G401.6 (cell line): Measurements from ENCODE around the gene TCP11L2.
"Not testable (repeated sequence)": the region's sequence is repeated elsewhere in the genome, so short reads cannot be mapped to it uniquely, and the experiment has no call there.

Source experiments
- FAIRE-seq: peaks from 2 replicates; lab custom pipeline; 2012; peaks lifted over from hg19 to GRCh38; lab: Jason Lieb, UNC

Gene TCP11L2

GRCh38 chr12:106343214-106343528 is 40.6 kb downstream of the TCP11L2 start:
- FAIRE-seq = no peak

GRCh38 chr12:106344131-106344530 is 41.6 kb downstream of the TCP11L2 start:
- no peak for FAIRE-seq

GRCh38 chr12:106345746-106346145 is 43.2 kb downstream of the TCP11L2 start:
- peak; percentile 13 for FAIRE-seq

DNA sequence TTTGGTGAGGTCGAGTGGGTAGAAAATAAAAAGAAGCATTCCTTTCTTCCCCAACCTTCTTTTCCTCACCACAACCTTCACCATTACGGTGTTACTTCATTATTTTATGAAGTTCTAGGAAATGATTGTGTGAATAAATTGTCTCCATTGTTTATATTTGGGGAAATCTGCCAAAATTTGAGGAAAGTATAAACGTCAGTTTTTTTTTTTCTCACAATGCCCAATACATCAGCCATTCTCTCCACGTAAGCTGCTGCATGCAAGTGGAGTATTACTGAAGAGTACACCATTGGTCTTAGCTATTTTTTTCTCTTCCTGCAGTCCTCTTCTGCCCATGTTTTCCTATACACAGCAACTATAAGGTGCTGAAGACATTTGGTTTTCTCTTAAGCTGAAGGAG is 45.9 kb downstream of the TCP11L2 start:
- FAIRE-seq = no peak

DNA sequence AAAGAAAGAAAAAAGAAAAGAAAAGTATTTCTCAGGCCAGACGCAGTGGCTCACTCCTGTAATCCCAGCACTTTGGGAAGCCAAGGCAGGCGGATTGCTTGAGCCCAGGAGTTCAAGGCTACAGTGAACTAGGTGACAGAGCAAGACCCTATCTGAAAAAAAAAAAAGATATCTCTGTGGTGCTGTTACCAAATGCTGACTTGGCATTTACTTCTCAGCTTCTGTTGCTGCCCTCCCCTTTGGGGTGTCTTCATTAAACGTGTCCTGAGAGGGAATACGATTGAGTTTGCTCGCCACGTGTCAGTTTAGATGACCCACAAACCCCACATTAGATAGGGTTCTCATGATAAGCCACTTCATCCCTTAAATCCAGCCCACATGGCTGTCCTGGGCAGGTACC is 50.6 kb downstream of the TCP11L2 start:
- FAIRE-seq = no peak

DNA sequence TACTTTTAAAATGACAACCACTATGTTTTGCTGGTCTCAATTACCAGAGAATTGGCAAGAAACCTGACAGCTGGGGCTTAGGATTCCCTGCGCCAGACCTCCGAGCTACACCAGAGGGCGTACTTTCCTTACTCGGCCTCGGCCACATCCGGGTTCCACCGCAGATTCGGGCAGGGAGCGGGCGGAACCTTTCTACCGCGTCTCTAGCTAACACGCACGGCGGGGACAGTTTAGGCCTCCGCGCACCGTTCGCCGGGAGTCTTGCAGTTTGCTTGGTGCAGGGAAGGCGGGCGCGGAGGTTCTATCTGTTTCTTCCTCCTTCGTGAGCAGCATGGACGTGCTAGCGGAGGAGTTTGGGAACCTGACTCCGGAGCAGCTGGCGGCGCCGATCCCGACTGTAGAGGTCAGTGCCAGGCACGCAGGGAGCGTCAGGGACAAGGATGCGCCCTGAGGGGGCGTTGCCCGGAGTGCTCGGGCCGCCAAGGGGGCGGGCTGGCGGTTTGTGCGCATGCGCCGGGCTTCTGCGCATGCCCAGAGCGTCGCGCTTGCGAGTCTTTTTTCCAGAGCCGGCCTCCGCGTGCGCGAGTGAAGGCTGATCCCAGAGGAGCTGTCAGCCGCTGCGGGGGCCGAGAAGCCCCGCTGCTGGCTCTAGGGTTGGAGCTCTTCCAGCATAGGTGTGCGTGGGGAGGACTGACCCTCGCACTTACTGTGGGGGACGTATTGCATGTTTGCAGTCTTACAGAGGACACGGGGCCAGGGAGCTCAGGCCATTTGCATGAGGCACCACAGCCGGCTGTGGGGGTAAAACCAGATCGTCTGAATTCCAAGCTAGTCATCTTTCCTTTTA is 55.2 kb downstream of the TCP11L2 start, which contains the start of gene POLR3B:
POLR3B (plus strand) TSS at position 200 of the 847 bp plus-strand sequence; CDS start at position 332, 132 bp downstream.
- FAIRE-seq = peak; percentile 89

- FAIRE-seq = no peak
Measured at GRCh38 chr12:106358396-106359241, 56.1 kb downstream of the TCP11L2 start.

DNA sequence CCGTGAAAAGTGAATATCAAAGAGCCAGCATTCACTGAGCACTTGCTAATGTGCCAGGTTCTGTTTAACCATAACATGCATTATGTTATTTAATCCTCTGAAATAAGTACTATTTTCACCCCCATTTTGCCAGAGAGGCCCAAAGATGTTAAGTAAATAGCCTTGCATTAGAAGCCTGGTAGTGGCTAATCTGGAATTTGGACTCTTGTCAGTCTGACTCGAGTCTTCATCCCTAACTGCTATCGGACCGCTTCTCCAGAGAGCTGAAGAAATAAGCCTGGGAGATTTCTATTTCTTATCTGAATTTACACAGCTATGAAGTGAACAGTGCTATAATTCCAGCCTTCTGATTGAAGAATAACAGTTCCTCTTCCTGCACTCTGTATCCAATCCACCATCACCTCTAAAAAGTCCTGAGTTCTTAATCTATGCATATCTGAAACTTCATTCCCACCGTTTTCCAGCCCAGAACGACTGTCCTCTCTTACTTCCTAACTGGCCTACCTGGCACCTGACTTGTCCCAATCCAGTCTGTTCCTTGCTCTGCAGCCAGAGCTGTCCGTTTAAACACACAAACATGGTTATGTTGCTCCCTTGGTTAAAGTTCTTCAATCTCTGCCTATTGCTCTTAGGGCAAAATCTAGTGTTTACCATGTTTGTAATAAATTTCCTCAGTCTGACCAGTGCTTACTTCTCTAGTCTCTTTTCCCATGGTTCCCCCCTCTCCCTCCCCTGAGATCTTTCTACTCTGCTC is 57.3 kb downstream of the TCP11L2 start:
- no peak for FAIRE-seq

DNA sequence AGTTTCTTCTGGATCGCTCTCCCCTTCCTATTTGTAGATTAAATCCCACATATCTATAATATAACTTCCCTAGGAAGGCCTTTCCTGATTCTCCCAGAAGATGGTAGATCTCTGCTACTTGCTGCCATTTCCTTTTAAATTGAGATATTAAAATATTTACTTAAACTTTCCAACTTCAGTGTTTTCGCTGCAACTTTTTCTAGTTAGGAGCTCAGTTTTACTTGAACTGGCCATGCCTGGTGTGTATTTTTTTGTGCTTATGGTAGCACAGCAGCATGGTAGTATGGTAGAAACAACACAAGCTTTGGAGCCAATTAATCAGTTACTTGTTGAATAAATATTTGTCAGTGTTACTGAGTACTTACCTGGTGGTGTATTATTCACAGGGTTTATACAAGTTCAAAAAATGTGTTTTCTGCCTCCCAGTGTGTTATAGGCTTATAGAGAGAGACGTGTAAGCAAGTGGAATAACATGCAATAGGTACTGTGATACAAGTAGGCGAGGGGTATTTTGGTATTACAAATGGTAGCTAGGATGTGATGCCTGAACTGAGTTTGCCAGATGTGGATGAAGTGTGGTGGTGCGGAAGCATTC is 58.0 kb downstream of the TCP11L2 start:
- no peak for FAIRE-seq

DNA sequence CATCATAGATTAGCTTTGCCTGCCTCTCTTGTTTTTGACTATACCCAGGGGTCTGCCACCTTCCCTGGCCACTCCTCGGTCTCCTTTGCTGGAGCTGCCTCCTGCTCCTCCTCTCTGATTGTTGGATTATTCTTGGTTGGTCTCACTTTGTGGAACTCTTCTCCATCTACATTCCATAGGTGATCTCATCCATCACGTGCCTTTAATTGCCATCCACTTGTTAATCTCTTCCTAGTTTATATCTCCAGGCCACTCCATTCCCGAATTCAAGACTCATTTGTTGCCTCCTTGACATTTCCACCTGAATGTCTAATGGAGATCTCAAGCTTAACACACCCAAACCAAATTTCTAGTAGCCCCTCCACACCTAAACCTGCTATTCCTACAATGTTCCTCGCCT is 60.4 kb downstream of the TCP11L2 start:
- no peak for FAIRE-seq

GRCh38 chr12:106364261-106364660 is 61.7 kb downstream of the TCP11L2 start:
- FAIRE-seq = no peak

- no peak for FAIRE-seq
Measured at GRCh38 chr12:106369624-106370346, 67.3 kb downstream of the TCP11L2 start.

DNA sequence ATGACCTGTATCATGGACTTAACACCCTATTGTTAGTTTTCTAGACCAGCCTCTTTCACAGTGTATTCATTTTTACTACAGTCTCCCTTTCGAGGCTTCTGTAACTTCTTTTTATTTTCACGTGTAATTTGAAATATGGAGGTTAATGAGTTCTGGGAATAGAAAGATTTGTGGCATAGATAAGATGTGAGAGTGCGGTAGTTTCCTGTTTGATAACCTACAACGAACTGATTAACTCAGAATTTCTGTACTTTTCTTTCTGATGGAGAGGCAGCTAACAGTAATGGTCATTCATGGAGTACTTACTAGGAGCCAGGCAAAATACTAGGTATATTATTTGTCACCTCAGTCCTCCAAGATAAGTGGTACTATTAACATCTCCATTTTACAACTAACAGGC is 76.3 kb downstream of the TCP11L2 start:
- no peak for FAIRE-seq

DNA sequence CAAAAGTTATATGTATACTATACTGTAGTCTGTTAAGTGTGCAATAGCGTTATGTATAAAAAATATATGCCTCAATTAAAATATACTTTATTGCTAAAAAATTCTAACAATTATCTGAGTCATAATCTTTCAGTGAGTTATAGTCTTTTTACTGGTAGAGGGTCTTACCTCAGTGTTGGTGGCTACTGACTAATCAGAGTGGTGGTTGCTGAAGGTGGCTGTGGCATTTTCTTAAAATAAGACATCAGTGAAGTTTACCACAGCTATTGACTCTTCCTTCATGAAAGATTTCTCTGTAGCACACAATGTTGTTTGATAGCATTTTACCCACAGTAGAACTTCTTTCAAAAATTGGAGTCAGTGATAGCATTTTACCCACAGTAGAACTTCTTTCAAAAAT is 78.4 kb downstream of the TCP11L2 start:
- no peak for FAIRE-seq

- FAIRE-seq = not testable (repeated sequence)
Measured at GRCh38 chr12:106381866-106382265, 79.3 kb downstream of the TCP11L2 start.

DNA sequence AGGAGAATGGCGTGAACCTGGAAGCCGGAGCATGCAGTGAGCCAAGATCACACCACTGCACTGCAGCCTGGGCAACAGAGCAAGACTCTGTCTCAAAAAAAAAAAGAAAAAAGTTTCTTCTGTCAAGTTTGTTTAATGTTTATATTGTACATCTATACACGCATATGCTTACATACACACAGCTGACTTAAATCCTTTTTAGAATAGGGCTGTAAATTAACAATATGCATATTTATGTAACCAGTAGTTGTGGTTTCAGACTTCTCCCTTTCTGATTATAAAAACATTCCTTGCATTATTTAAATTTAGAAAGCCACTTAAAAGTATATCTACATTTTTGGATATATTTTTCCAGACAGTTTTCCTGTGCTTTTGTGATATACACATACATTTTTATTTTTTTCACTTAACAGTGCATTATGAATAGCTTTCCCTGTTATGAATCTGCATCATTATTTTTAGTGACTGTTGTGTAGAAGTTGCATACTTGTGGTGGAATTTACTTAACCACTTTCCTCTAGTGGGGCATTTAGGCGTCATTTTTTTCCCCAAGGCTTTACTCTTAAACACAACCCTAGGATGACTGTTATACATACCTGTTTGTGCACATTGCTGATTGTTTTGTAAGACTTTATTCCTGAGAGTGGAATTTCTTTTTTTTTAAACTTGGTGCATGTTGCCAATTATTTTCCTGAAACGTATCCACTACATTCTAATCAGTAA is 84.4 kb downstream of the TCP11L2 start:
- FAIRE-seq = no peak

GRCh38 chr12:106387848-106388377 is 85.4 kb downstream of the TCP11L2 start:
- no peak for FAIRE-seq

- FAIRE-seq = no peak
Measured at GRCh38 chr12:106389151-106389550, 86.6 kb downstream of the TCP11L2 start.

DNA sequence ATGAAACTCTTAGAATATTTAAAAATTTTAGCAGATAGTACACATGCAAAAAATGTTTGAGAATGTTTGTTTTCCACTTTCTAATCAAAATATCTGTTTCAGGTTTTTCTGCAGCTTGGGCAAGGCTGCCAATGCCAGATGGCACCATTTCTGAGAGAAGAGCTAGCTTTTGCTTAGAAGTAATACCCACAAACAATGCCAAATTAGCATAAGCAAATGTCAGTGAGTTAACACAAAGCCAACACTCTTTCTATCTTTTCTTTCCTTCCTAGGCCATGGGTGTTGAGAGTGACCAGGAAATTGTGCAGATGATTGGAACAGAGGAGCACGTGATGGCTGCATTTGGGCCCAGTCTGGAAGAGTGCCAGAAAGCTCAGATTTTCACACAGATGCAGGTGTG is 90.2 kb downstream of the TCP11L2 start:
- no peak for FAIRE-seq
